Measurements from ENCODE around the gene TSHZ3. TPM values are rescaled to one million over a fixed set of nuclear protein-coding genes. Genes with fewer than 3 reads are reported as not detected.
A peak's percentile ranks its signal among the peaks of the same experiment; 100 is the strongest.

The TSHZ3 gene
- total RNA-seq, 4 donors from 2014 or later: 15.0 to 18.8 (median 18.1) TPM

- intact Hi-C loops (cut with DNase I): no loop called here
- Histone ChIP-seq H3K4me3 (replicated peaks in 1 of 3) (no peak overlapping the region), H3K27ac (no peak overlapping the region), H3K4me1 (peaks cover 17 to 23% of the 10 kb centered on the region in 2 donors), H3K27me3 (no peaks in the 10 kb centered on the region), H3K36me3 (no peaks in the 10 kb centered on the region), H3K9me3 (no peaks in the 10 kb centered on the region)
- DNase-seq: peak in 1 of 2 donors; percentile 30
- 86 to 95% methylated on average over 7 of the region's 7 CpGs for WGBS, 2 donors
- TF ChIP-seq POLR2A (IDR thresholded peaks at IDR 0.05): no peak
- no peak for TF ChIP-seq CTCF (IDR thresholded peaks at IDR 0.05)
Observed at GRCh38 chr19:31260171-31260933, 88.9 kb downstream of the TSHZ3 start.

GRCh38 chr19:31258211-31259052 is 90.8 kb downstream of the TSHZ3 start:
- no peak for TF ChIP-seq CTCF (IDR thresholded peaks at IDR 0.05)
- no peak for TF ChIP-seq POLR2A (IDR thresholded peaks at IDR 0.05)
- Histone ChIP-seq H3K27ac (no peak overlapping the region), H3K9me3 (no peaks in the 10 kb centered on the region), H3K4me1 (peaks cover 17 to 23% of the 10 kb centered on the region in 2 donors), H3K4me3 (replicated peaks in 1 of 3) (no peak overlapping the region), H3K36me3 (no peaks in the 10 kb centered on the region), H3K27me3 (no peaks in the 10 kb centered on the region)
- intact Hi-C loops (cut with DNase I): no loop called here
- DNase-seq: no peak
- 76 to 81% methylated on average over 15 of the region's 15 CpGs for WGBS, 2 donors

- no peaks in the 10 kb centered on the region for H3K27me3 ChIP-seq
- TF ChIP-seq POLR2A (IDR thresholded peaks at IDR 0.05): no peak
- TF ChIP-seq CTCF (IDR thresholded peaks at IDR 0.05): no peak
- intact Hi-C loops (cut with DNase I): no loop called here
- peaks cover 12 to 18% of the 10 kb centered on the region in 2 donors for H3K4me1 ChIP-seq
- H3K4me3 ChIP-seq (replicated peaks in 1 of 3): no peak overlapping the region
- 92 to 93% methylated on average over 7 to 11 of the region's 11 CpGs for WGBS, 2 donors
- DNase-seq: no peak
- H3K27ac ChIP-seq: no peak overlapping the region
- H3K36me3 ChIP-seq: no peaks in the 10 kb centered on the region
- H3K9me3 ChIP-seq: no peaks in the 10 kb centered on the region
Observed at GRCh38 chr19:31257426-31258130, 91.7 kb downstream of the TSHZ3 start.

- no peaks in the 10 kb centered on the region for H3K9me3 ChIP-seq
- H3K4me1 ChIP-seq: peaks cover 6 to 12% of the 10 kb centered on the region in 2 donors
- no peak for DNase-seq
- WGBS, 2 donors: 93 to 98% methylated on average over 8 to 9 of the region's 9 CpGs
- H3K36me3 ChIP-seq: no peaks in the 10 kb centered on the region
- intact Hi-C loops (cut with DNase I): no loop called here
- H3K27ac ChIP-seq: no peak overlapping the region
- no peaks in the 10 kb centered on the region for H3K27me3 ChIP-seq
- no peak for TF ChIP-seq CTCF (IDR thresholded peaks at IDR 0.05)
- TF ChIP-seq POLR2A (IDR thresholded peaks at IDR 0.05): no peak
- no peak overlapping the region for H3K4me3 ChIP-seq (replicated peaks in 1 of 3)
Observed at GRCh38 chr19:31257025-31257424, 92.2 kb downstream of the TSHZ3 start.
